ENCODE data around the gene HEMGN.

DNA sequence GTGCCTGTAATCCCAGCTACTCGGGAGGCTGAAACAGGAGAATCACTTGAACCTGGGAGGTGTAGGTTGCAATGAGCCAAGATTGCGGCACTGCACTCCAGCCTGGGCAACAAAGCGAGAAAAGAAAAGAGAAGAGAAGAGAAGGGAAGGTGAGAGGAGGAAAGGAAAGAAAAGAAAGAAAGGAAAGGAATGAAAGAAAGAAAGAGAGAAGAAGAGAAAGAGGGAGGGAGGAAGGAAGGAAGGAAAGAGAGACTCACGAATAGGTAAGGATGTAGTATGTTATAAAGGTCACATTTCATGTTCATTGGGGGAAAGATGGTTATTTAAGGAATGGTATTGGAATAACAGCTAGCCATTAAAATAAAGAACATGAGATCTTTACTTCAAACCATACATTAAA is 34.8 kb upstream of the HEMGN start:
- TF ChIP-seq, protein P1, sequence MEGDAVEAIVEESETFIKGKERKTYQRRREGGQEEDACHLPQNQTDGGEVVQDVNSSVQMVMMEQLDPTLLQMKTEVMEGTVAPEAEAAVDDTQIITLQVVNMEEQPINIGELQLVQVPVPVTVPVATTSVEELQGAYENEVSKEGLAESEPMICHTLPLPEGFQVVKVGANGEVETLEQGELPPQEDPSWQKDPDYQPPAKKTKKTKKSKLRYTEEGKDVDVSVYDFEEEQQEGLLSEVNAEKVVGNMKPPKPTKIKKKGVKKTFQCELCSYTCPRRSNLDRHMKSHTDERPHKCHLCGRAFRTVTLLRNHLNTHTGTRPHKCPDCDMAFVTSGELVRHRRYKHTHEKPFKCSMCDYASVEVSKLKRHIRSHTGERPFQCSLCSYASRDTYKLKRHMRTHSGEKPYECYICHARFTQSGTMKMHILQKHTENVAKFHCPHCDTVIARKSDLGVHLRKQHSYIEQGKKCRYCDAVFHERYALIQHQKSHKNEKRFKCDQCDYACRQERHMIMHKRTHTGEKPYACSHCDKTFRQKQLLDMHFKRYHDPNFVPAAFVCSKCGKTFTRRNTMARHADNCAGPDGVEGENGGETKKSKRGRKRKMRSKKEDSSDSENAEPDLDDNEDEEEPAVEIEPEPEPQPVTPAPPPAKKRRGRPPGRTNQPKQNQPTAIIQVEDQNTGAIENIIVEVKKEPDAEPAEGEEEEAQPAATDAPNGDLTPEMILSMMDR (IDR thresholded peaks at IDR 0.05): no peak
- TF ChIP-seq EZH2 (IDR thresholded peaks at IDR 0.05; ENCODE audit: borderline replicate concordance, insufficient read depth, low read depth, low read length, poor library complexity, severe bottlenecking): no peak
